NCI-H2081 (cell line): Measurements from ENCODE around the gene ATP5PO.
A peak's percentile ranks its signal among the peaks of the same experiment; 100 is the strongest.
"Not testable (repeated sequence)": the region's sequence is repeated elsewhere in the genome, so short reads cannot be mapped to it uniquely, and the experiment has no call there.

Source experiments
- DNase-seq, 2 experiments: peaks; one replicate each; lab custom pipeline; 2025; lab: John Stamatoyannopoulos, UW

The ATP5PO gene

DNA sequence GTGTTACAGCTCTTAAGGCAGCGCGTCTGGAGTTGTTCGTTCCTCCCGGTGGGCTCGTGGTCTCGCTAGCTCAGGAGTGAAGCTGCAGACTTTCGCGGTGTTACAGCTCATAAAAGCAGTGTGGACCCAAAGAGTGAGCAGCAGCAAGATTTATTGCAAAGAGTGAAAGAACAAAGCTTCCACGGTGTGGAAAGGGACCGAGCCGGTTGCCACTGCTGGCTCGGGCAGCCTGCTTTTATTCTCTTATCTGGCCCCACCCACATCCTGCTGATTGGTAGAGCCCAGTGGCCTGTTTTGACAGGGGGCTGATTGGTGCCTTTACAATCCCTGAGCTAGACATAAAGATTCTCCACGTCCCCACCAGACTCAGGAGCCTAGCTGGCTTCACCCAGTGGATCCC, 47.7 kb downstream of the ATP5PO start:
- not testable (repeated sequence) for DNase-seq

DNA sequence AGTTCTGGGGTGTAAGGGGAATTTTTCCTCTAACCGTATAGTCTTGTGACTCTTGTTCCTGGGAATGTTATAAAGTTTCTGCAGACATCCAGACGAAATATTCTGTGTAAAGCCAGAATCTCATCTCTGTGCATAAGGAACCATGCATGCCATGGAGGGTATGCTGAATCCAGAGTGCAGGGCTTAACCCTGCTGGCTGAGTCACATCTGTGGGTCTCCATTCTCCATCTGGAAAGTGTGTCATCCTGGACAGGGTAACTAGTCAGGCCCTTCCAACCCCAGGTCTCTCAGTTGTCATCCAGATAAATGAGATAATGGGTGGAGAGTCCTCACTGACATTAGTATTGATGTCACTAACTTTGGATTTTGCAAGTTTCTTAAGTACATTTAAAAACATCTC, 48.8 kb downstream of the ATP5PO start:
- no peak for DNase-seq

DNA sequence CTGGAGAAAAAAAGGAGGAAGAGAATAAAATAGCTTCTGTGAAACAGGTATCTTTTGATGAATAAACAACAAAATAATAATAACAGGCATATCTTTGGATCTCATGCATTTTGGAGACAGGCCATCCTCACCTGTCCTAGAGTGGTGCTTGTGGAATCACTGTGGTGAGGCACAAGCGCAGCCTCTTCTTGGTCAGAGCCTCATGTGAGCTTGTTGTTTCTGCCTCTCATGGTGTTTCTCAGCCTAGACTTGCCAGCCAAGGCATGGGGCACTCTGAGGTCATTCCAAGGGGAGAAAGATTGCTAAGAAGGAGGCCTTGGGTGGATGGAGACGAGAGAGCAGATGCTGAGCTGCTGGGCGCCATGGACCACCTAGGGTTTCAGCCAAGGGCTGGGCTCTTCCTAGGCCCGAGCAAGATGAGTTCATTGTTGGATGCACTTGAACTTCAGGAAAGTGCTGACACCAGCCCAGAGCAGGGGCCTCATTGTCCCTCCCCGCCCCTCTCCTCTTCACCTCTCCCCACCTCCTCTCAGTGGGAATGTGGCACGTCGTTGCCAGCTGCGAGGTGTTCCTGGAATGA, 49.5 kb downstream of the ATP5PO start:
- DNase-seq = no peak

DNA sequence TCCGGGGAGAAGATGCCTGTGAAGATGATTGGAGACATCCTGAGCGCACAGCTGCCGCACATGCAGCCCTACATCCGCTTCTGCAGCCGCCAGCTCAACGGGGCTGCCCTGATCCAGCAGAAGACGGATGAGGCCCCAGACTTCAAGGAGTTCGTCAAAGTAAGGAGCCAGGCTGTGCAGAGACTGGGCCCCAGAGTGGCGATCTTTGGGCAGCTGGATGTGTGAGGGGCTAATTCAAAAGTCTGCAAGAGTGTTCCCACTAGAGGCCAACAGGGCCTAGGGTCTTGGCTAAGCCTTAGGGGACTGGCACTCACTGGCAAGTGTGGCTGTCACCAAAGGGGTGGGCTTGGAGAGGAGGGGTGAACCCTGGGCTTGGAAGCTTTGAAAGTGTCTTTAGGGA, 50.4 kb downstream of the ATP5PO start:
- no peak for DNase-seq

GRCh38 chr21:33864150-33864549, 51.5 kb downstream of the ATP5PO start:
- no peak for DNase-seq

DNA sequence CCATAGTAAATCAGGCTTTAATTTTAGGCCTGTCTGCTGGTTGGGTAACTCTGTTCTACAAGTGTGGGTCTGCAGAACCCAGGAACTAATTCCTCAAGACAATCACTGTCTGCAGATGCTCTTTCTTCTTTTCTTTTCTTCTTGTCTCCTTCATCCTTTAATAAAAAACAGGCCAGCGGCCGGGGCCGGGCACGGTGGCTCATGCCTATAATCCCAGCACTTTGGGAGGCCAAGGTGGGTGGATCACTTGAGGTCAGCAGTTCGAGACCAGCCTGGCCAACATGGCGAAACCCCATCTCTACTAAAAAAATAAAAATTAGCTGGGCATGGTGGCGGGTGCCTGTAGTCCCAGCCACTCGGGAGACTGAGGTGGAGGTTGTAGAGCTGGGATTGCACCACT, 52.4 kb downstream of the ATP5PO start:
- DNase-seq = not testable (repeated sequence)

- DNase-seq = no peak
These were observed 54.5 kb downstream of the ATP5PO start for GRCh38 chr21:33861125-33861524.

- no peak for DNase-seq
These were observed 55.2 kb downstream of the ATP5PO start for GRCh38 chr21:33860332-33860879.

GRCh38 chr21:33859373-33860102, 56.1 kb downstream of the ATP5PO start:
- no peak for DNase-seq

- no peak for DNase-seq
These were observed 56.8 kb downstream of the ATP5PO start for GRCh38 chr21:33858667-33859372.

- DNase-seq = no peak
These were observed 57.5 kb downstream of the ATP5PO start for GRCh38 chr21:33857846-33858666.

DNA sequence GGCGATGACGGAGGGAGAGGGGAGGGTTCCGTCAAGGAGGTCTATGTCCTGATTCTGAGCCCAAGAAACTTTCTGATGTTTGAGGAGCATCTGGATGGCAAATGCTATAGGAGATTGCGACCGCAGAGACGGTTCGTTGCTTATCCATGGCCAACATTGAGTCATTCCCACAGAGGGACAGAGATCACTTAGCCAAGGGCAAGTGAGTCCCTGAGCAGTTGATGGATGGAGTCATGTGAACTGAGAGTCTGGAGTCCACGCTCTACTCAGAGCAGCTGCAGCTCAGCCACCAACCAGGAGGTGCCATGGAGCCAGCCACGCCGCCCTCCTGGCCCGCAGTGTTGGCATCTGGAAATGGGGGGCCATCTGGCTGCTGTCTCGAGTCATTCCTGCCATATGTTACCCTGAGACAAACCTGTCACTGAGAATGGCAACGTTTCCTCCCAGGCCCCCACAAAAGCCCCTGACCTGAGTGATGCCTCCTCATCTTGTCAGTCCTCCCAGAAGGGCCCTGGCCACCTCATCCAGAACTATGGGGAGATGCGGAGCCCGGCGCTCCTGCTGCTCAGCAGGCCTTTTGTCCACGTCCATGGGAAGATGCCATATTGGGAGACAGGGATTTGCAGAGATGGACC, 58.6 kb downstream of the ATP5PO start:
- no peak for DNase-seq

- DNase-seq = no peak
These were observed 60.4 kb downstream of the ATP5PO start for GRCh38 chr21:33855190-33855589.

- peak; percentile 9 to 29 for DNase-seq
These were observed 61.0 kb downstream of the ATP5PO start for GRCh38 chr21:33854604-33855003.
